ENCODE data around the gene KIAA0586.
A peak's percentile ranks its signal among the peaks of the same experiment; 100 is the strongest.
"Not testable (repeated sequence)": the region's sequence is repeated elsewhere in the genome, so short reads cannot be mapped to it uniquely, and the experiment has no call there.

The KIAA0586 gene

DNA sequence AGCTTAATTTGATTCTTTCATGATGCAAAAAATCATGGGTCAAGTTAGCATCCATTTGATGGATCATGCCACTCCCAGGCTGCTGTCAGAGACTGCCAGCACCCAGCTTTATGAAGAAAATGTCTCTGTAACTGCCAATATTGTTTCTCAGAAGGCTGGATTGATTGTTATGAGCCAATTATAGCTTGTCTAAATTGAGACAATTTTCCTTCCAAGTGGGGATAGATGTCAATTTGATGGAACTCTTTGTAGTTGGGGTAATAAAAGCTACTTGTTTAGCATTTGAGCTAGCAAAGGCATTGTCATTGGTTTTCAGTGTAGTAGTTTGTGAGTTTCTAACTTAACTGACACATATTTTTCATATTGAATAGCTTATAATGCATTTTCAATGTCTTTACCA is 128.1 kb downstream of the KIAA0586 start:
- no peaks in the 10 kb centered on the region for H3K36me3 Mint-ChIP-seq
- no peak overlapping the region for H3K27ac Mint-ChIP-seq
- H3K9me3 Mint-ChIP-seq: no peaks in the 10 kb centered on the region
- ATAC-seq (no peak), DNase-seq (ENCODE audit: low spot score in 2 of 2) (no peak)
- no peak overlapping the region for H3K4me3 Mint-ChIP-seq
- H3K4me1 Mint-ChIP-seq: no peaks in the 10 kb centered on the region

DNA sequence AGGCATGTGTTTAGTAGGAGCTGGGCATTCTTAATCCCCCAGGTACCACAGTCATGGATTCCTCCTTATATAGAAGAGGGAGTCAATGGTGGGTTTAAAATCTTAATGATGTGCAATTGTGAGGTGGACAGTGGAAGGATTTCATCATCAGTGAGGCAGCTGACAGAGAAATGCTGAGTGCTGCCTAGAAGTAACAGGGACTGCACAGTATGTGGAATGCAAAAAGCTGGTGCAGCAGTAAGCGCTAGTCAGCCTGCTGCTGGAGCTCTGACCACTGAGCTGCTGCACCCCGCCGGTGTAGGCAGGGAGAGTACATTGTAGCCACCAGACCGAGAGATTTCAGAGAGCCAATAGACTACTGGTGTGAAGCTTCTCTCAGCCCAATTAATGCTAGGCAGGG is 129.7 kb downstream of the KIAA0586 start:
- Mint-ChIP-seq H3K27ac (no peak overlapping the region), H3K36me3 (no peaks in the 10 kb centered on the region), H3K4me3 (no peak overlapping the region), H3K4me1 (no peaks in the 10 kb centered on the region), H3K9me3 (no peaks in the 10 kb centered on the region)
- DNase-seq (ENCODE audit: low spot score in 2 of 2): no peak
- no peak for ATAC-seq

DNA sequence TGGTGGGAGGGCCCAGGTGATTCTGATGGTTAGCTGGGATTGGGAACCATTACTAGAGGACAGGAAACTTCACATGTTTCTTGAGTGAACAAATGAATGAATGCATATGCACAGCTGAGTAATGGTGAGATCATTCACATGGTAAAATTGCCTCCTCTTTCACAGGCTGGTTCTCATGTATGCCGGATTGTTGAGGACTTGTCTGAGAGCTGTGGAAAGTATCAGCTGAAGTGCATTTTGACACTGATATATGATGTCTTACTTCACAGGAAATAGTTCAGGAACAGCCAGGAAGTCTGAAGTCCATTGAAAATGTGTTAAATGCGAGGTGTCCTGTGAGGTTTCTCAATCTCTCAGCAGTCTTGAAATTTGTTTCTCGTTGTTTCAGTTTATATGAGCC is 132.7 kb downstream of the KIAA0586 start:
- H3K4me1 Mint-ChIP-seq: no peaks in the 10 kb centered on the region
- H3K27ac Mint-ChIP-seq: no peak overlapping the region
- ATAC-seq: no peak
- H3K9me3 Mint-ChIP-seq: no peaks in the 10 kb centered on the region
- no peak overlapping the region for H3K4me3 Mint-ChIP-seq
- no peaks in the 10 kb centered on the region for H3K36me3 Mint-ChIP-seq
- DNase-seq (ENCODE audit: low spot score in 2 of 2): no peak

DNA sequence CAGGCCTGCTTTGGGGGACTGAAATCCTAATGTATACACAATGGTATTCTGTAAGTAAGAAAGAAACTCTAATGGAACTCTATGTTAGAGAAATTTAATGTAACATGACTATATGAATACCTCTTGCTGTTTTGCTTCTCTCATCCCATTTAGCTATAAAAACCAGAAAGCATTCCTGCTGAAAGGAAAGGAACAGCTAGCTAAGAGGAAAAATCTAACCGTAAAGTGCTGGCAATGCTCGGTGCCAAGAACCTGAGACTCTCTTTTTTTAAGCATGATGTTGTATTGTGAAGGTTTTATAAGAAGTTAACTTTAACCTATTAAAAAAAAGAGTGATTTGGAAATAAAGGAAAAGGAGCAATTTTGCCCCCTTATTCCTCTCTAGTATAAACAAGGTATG is 134.6 kb downstream of the KIAA0586 start:
- DNase-seq (ENCODE audit: low spot score in 2 of 2) (no peak), ATAC-seq (no peak)
- H3K27ac Mint-ChIP-seq: no peak overlapping the region
- no peak overlapping the region for H3K4me3 Mint-ChIP-seq
- no peaks in the 10 kb centered on the region for H3K9me3 Mint-ChIP-seq
- no peaks in the 10 kb centered on the region for H3K36me3 Mint-ChIP-seq
- H3K4me1 Mint-ChIP-seq: no peaks in the 10 kb centered on the region

DNA sequence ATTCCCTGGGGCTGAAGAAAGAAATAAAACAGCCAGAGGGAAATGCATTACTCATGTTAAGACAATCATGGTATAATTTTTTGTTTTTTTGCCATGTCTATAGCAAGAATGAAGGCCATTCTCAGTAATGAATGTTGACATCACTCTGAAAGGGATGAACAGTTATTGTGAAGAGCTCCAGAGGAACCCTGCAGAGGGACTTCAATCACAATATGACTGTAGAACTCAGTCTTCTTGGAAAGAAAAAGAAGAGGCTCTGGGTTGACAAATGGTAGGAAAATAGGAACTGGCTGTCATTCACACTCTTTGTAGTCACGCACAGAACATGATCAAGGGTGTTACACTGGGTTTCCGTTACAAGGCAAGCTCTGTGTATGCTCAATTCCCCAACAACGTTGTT is 136.5 kb downstream of the KIAA0586 start:
- no peak for ATAC-seq
- Mint-ChIP-seq H3K36me3 (no peaks in the 10 kb centered on the region), H3K9me3 (no peaks in the 10 kb centered on the region), H3K4me1 (no peaks in the 10 kb centered on the region), H3K27ac (no peak overlapping the region), H3K4me3 (no peak overlapping the region)
- DNase-seq (ENCODE audit: low spot score in 2 of 2): no peak

DNA sequence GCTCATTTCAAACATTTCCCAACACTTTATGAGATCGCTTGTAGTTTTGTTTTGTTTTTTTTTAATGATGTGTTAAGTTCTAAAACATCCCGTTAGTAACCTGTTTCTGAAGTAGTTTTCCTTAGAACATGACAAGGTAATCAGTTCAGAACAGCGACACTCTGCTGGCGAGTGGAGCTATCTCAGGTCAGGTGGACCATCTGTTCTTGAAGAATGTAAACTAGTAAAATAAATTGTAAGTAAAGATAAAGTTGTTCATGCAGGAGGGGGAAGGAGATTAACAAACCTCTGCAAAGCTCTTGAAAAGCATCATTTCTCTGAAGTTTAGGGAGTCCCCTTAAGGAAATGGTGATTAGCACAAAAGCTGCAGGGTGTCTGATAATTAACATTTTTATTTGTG is 138.3 kb downstream of the KIAA0586 start:
- no peak for ATAC-seq
- DNase-seq (ENCODE audit: low spot score in 2 of 2): no peak
- no peaks in the 10 kb centered on the region for H3K4me1 Mint-ChIP-seq
- H3K9me3 Mint-ChIP-seq: no peaks in the 10 kb centered on the region
- no peak overlapping the region for H3K4me3 Mint-ChIP-seq
- no peaks in the 10 kb centered on the region for H3K36me3 Mint-ChIP-seq
- H3K27ac Mint-ChIP-seq: no peak overlapping the region

DNA sequence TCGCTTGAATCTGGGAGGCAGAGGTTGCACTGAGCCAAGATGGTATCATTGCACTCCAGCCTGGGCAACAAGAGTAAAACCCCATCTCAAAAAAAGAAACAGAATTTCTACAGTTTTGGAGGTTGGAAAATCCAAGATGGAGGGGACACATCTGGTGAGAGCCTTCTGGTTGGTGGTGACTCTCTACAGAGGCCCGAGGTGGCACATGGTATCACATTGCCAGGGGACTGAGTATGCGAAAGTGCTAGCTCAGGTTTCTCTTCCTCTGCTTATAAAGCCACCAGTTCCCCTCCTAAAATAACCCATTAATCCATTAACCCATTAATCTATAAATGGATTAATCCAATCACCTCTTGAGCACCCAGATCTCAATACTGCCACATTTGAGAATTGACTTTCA is 139.5 kb downstream of the KIAA0586 start:
- H3K4me1 Mint-ChIP-seq: no peaks in the 10 kb centered on the region
- H3K9me3 Mint-ChIP-seq: no peaks in the 10 kb centered on the region
- no peaks in the 10 kb centered on the region for H3K36me3 Mint-ChIP-seq
- no peak for DNase-seq (ENCODE audit: low spot score in 2 of 2)
- H3K27ac Mint-ChIP-seq: no peak overlapping the region
- ATAC-seq: no peak
- no peak overlapping the region for H3K4me3 Mint-ChIP-seq

DNA sequence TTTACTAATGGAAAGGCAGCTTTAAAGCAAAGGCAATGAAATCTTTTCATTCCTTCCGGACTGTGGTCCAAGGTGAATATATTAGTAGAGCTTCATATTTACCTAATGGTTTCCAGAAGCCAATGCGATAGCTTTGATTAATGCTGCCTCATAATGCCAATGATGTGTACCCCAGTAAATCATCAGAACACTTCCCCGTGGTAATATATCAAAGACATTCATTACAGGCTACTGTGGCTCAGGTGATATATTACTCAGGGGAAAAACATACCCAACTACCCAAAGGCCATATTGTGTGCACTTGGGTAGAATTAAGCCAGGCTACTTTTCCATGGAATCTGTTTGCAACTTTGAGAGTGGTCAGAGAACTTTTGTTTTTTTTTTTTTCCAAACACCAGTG is 140.8 kb downstream of the KIAA0586 start:
- DNase-seq (ENCODE audit: low spot score in 2 of 2): no peak
- no peaks in the 10 kb centered on the region for H3K9me3 Mint-ChIP-seq
- no peak overlapping the region for H3K4me3 Mint-ChIP-seq
- no peaks in the 10 kb centered on the region for H3K36me3 Mint-ChIP-seq
- H3K4me1 Mint-ChIP-seq: no peaks in the 10 kb centered on the region
- no peak for ATAC-seq
- H3K27ac Mint-ChIP-seq: no peak overlapping the region

DNA sequence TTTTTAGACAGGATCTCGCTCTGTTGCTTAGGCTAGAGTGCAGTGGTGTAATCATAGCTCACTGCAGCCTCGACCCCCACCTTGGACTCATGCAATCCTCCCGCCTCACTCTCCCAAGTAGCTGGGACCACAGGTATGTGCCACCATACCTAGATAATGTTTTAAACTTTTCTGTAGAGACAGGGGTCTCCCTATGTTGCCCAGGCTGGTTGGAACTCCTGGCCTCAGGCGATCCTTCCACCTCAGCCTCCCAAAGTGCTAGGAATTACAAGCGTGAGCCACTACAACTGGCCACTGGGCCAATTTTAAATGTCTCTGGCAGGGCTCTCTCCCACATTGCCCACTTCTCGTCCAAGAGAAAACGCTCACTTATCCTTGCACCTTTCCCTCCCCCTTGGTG is 143.7 kb downstream of the KIAA0586 start:
- ATAC-seq: no peak
- no peak for DNase-seq (ENCODE audit: low spot score in 2 of 2)
- no peaks in the 10 kb centered on the region for H3K4me1 Mint-ChIP-seq
- H3K9me3 Mint-ChIP-seq: no peaks in the 10 kb centered on the region
- peak overlapping the region; percentile 17 for H3K27ac Mint-ChIP-seq
- no peaks in the 10 kb centered on the region for H3K36me3 Mint-ChIP-seq
- no peak overlapping the region for H3K4me3 Mint-ChIP-seq

DNA sequence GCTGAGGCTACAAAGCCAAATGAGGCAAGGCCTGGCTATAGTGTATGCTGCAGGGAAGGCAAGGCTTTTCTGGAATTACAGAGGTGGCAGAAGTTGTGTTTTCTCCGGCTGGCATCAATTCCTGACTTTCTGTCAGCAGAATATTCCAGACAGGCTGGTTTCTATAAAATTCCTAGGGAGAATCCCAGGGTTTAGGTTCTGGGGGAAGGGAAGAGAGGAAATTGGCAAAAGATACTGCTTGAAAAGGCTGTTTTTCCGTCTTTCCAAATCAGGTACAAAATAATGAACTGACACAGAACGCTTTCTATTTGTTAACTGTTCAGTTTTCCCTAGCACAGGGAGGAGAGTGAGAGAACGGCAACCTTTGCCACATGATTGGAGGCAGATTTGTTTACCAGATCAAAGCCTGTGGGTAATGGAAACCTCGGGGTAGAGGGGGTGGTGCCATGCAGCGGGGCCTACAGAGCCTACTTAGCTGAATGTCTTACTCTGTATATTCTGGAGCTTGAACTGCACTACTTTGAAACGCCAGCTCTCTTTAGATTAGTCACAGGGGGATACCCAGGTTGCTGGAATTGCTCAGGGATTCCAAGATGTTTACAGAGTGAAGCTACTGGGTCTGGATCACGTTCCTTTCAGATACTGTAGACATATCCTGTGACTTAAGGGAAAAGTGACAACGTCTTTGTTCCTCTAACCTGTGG is 144.4 kb downstream of the KIAA0586 start:
- H3K4me3 Mint-ChIP-seq: no peak overlapping the region

DNA sequence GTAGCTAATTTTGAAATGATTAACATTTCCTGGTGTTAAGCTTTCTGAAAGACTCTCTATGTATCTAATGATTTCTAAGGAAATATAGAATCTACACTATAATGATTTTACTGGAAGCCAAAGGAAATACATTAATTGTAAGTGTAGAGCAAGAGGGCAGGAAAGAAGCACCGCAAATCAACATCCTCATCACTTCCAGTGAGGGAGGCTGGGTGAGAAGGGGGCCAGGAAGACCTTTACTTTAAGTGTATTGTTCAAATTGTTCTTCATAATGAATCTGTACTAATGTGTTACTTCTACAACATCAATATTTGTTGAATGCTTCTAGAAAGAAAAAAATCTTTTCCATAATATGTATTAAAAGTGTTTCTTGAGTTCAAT is 144.9 kb downstream of the KIAA0586 start:
- Mint-ChIP-seq H3K4me1 (no peaks in the 10 kb centered on the region), H3K4me3 (no peak overlapping the region), H3K36me3 (no peaks in the 10 kb centered on the region), H3K27ac (no peak overlapping the region), H3K9me3 (no peaks in the 10 kb centered on the region)
- DNase-seq (ENCODE audit: low spot score in 2 of 2): no peak
- ATAC-seq: no peak

More for the DNA sequence above, 144.4 kb downstream of the KIAA0586 start:
- no peaks in the 10 kb centered on the region for H3K9me3 Mint-ChIP-seq
- H3K27ac Mint-ChIP-seq: peak overlapping the region; percentile 17
- H3K4me1 Mint-ChIP-seq: no peaks in the 10 kb centered on the region
- H3K36me3 Mint-ChIP-seq: no peaks in the 10 kb centered on the region
- ATAC-seq (peak; percentile 75), DNase-seq (ENCODE audit: low spot score in 2 of 2) (no peak)

DNA sequence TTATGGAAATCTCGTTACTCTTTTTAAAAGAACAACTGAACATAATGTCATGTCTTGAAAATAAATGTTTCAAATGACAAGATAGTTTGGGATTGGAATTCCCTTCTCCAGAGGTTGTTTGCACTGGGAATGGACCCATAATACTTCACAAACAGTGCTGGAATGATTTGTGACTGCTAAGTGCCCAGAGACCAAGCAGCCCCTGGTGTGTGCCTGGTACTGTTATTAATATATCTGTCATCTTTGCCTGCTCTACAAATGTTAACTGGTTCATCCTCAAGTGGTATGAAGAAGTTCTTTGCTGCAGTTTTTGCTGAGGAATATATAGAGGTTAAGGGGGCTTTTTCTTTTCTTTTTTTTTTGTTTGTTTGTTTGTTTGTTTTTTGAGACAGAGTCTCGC is 145.3 kb downstream of the KIAA0586 start:
- H3K9me3 Mint-ChIP-seq: no peaks in the 10 kb centered on the region
- DNase-seq (ENCODE audit: low spot score in 2 of 2) (no peak), ATAC-seq (no peak)
- no peaks in the 10 kb centered on the region for H3K36me3 Mint-ChIP-seq
- no peaks in the 10 kb centered on the region for H3K4me1 Mint-ChIP-seq
- H3K27ac Mint-ChIP-seq: no peak overlapping the region
- H3K4me3 Mint-ChIP-seq: no peak overlapping the region

DNA sequence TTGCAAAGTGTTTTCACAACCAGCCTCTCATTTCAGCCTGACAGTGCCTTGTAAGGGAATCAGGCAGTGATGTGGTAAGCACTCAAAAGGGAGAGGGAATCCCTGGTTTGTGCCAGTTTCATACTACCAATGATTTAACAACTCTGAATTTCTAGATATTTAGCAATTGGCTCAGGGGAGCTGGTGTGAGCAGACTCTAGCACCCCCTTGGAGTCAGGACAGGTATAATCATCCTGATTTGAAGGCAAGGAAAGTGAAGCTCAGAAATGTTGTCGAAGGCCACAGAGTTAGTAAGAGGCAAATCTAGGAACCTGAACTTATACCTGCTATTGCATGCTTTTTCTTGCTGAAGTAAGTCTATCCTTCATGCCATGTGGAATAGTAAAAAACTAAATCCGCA is 147.1 kb downstream of the KIAA0586 start:
- DNase-seq (ENCODE audit: low spot score in 2 of 2) (no peak), ATAC-seq (no peak)
- H3K9me3 Mint-ChIP-seq: no peaks in the 10 kb centered on the region
- no peaks in the 10 kb centered on the region for H3K4me1 Mint-ChIP-seq
- no peak overlapping the region for H3K27ac Mint-ChIP-seq
- H3K4me3 Mint-ChIP-seq: no peak overlapping the region
- no peaks in the 10 kb centered on the region for H3K36me3 Mint-ChIP-seq

DNA sequence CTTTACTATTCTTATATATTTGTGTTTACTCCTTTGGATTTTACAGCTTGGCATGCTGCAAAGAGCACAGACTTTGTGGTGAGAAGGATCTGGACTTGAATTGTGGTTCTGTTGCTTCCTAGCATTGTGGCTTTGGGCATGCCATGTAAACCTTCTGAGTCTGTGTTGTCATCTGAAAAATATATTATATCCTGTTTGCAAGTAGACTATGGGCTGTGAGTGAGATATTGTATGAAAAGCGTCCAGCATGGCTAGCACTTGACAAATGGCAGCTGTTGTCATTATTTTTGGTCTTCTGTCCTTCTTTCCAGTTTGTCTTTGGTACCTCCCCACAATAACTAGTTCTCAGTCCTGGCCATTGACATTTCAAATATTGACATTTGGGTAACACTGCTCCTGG is 148.4 kb downstream of the KIAA0586 start:
- H3K9me3 Mint-ChIP-seq: no peaks in the 10 kb centered on the region
- H3K36me3 Mint-ChIP-seq: no peaks in the 10 kb centered on the region
- H3K4me3 Mint-ChIP-seq: no peak overlapping the region
- H3K27ac Mint-ChIP-seq: no peak overlapping the region
- ATAC-seq (no peak), DNase-seq (ENCODE audit: low spot score in 2 of 2) (no peak)
- no peaks in the 10 kb centered on the region for H3K4me1 Mint-ChIP-seq

DNA sequence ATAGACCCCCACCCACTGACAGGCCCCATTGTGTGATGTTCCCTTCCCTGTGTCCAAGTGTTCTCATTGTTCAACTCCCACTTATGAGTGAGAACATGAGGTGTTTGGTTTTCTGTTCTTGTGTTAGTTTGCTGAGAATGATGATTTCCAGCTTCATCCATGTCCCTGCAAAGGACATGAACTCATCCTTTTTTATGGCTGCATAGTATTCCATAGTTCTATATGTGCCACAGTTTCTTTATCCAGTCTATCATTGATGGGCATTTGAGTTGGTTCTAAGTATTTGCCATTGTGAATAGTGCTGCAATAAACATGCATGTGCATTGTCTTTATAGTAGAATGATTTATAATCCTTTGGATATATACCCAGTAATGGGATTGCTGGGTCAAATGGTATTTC is 152.5 kb downstream of the KIAA0586 start:
- H3K27ac Mint-ChIP-seq; ATAC-seq; H3K4me3 Mint-ChIP-seq; H3K9me3 Mint-ChIP-seq; H3K36me3 Mint-ChIP-seq; DNase-seq (ENCODE audit: low spot score in 2 of 2); H3K4me1 Mint-ChIP-seq: not testable (repeated sequence)

DNA sequence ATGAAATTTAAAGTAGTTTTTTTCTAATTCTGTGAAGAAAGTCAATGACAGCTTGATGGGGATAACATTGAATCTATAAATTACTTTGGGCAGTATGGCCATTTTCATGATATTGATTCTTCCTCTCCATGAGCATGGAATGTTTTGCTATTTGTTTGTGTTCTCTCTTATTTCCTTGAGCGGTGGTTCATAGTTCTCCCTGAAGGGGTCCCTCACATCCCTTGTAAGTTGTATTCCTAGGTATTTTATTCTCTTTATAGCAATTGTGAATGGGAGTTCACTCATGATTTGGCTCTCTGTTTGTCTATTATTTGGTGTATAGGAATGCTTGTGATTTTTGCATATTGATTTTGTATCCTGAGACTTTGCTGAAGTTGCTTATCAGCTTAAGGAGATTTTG is 153.9 kb downstream of the KIAA0586 start:
- not testable (repeated sequence) for ATAC-seq; DNase-seq (ENCODE audit: low spot score in 2 of 2); H3K9me3 Mint-ChIP-seq; H3K4me1 Mint-ChIP-seq; H3K36me3 Mint-ChIP-seq; H3K4me3 Mint-ChIP-seq; H3K27ac Mint-ChIP-seq

DNA sequence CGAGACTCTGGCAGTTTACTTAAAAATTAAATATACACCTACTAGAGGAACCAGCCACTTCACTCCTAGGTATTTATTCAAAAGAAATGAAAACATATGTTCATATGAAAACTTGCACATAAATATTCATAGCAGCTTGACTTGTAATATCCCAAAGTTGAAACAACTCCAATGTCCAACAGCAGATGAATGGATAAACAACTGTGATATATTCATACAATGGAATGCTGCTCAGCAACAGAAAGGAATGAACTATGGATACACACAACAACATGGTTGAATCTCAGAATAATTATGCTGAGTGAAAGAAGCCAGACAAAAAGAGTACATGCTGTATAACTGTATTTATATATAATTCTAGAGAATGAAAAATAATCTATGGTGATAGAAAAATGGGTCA is 156.9 kb downstream of the KIAA0586 start:
- H3K9me3 Mint-ChIP-seq: peaks cover 4% of the 10 kb centered on the region
- no peaks in the 10 kb centered on the region for H3K36me3 Mint-ChIP-seq
- DNase-seq (ENCODE audit: low spot score in 2 of 2) (no peak), ATAC-seq (no peak)
- no peak overlapping the region for H3K27ac Mint-ChIP-seq
- no peak overlapping the region for H3K4me3 Mint-ChIP-seq
- H3K4me1 Mint-ChIP-seq: no peaks in the 10 kb centered on the region
